Measurements from ENCODE around the gene RAP1GAP2.

The RAP1GAP2 gene

DNA sequence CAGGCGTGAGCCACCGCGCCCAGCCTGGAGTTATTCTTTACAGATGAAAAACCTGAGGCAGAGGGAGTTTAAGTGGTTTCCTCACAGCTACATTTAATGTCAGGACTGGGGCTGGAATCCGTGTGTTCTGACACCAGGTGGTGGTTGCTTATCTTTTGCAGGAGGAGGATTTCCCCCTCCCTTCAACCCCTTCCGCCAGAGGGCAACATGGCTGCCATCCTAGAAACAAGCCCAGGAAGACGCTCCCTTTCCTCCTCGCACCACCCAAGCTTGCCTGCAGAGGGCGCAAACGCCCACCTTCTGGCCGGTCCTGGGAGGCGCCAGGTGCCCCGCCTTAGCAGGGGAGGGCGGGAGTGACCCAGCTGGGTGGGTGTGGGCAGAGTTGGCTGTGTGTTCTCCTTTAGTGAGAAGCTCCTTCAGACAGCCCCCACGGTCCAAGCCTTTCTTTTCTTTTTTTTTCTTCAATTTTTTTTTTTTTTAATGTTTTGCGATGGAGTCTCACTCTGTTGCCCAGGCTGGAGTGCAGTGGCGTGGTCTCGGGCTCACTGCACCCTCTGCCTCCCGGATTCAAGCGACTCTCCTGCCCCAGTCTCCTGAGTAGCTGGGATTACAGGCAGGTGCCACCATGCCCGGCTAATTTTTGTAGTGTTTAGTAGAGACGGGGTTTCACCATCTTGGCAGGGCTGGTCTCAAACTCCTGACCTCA is 9.9 kb upstream of the RAP1GAP2 start:
- peak; percentile 73 for DNase-seq (ENCODE audit: low read depth)

GRCh38 chr17:2789700-2790099 is 6.5 kb upstream of the RAP1GAP2 start:
- DNase-seq (ENCODE audit: low read depth), result no peak

DNA sequence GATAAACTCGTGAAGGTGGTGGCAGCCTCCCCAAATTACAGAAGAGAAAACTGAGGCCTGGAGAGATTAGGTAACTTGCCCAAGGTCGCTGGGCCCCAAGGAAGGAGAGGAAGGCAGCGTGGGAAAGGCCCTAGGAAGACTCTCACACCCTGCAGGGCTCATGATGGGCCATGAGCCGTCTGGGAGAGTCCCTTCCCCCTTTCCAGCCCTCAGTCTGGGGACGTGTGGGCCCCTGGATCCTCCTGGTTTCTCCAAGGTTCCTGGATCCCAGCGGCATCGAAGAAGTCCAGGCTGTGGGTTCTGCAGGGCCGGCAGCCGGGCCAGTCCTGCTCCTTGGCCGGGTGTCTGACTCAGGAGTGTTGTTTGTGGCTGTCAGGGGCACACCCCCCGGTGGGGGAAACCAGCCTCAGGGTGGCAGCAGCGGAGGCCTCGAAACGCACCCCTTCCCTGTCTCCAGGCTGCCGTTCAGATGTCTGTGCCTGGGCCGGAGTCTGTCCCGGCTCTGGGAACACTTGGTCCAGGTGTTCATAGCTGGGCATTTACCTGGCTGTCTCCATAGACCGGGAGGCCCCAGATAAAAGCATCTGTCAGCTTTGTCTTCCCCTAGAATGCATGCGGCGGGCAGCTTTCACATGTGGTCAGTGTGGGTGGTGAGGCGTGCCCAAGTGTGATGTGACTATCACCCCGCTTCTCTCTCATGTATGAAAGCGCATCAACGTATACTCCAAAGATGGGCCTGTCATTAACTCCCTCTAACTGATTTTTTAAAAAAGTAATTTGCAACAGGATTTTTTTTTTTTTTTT is 3.7 kb upstream of the RAP1GAP2 start:
- peak; percentile 43 for DNase-seq (ENCODE audit: low read depth)

DNA sequence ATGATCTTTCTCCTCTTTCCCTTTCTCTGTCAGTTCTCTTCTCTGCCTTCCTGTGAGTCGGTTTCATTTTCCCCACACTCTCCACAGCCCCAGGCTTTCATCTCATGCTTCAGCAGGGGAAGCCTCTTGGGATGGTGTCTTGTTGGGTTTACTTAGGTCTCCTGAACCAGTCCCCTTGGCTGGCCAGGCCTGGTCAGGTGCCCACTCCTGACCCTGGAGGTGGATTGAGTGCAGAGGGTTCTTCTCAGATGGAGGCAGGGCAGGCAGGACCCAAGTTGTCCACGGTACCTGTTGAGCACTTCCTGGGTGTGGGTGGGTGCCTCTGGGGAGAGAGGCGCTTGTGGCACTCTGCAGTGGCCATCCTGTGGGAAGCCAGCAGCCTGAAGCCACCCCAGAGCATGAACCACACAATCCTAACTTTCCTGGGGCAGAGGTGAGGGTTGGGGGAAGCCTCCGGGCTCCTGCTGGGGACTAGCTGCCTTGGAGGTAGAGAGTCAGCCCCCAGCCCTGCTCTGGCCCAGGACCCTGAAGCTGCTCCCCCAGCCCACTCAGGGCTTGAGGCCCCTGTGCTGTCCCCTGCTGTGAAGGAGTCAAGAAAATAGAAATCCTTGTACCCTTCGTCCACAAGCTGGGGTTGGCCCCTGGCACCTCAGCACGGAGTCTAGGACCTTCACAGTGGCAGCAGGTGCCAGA is 2.0 kb upstream of the RAP1GAP2 start:
- no peak for DNase-seq (ENCODE audit: low read depth)

DNA sequence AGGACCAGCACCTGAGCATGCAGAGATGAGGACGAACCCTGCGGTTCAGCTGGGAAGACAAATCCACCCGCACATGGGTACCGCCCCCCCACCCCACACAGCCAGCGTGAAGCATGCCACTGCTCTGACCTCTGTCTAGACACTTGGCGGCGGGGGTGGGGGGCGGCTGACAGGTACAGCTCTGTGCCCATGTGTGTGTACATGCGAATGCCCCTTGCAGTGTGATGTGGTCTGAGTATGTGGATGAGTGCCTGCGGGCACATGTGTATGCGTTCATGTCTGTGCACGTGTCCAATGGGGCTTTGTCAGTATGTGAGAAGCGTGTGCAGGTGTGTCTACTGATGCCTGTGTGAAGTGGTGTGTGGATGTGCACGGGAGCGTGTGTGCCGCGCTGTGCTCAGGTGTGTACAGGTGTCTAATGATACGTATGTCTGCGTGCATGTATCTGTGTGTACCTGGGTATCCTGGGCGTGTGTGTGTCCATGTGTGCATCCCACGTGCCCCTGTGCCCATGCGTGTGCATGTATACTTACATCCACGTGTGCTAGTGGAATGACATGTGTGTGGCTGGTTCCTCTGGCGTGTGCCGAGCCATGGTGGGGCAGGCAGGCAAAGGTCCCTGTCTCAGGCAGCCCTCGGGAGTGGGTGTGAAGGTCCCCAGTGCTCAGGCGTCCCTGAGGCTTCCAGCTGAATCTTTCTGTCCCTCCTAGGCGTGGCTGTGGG is 636 bp upstream of the RAP1GAP2 start:
- DNase-seq (ENCODE audit: low read depth), result no peak

DNA sequence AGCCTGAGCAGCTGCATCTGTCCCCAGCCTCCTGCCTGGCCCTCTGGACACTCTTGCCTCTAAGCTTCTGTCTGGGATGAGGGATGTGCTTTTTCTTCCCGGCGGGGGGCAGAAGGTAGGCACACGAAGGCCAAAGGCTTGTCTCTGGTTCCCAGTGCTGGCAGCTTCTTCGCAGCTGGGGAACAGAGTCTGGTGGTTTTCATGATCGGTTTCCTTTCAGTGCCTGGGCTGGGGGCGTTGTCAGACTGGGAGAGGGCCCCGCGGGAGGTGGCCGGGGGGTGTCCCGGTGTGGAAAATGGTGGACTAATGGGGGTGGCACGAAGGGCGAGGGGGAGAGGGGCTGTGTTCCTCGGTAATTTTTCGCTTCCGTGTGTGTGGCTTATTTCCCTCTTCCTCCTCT is 988 bp downstream of the RAP1GAP2 start:
- no peak for DNase-seq (ENCODE audit: low read depth)

- DNase-seq (ENCODE audit: low read depth), result no peak
Observed at GRCh38 chr17:2797637-2798036, 1.4 kb downstream of the RAP1GAP2 start.

GRCh38 chr17:2798188-2798587 is 1.9 kb downstream of the RAP1GAP2 start:
- DNase-seq (ENCODE audit: low read depth), result no peak

DNA sequence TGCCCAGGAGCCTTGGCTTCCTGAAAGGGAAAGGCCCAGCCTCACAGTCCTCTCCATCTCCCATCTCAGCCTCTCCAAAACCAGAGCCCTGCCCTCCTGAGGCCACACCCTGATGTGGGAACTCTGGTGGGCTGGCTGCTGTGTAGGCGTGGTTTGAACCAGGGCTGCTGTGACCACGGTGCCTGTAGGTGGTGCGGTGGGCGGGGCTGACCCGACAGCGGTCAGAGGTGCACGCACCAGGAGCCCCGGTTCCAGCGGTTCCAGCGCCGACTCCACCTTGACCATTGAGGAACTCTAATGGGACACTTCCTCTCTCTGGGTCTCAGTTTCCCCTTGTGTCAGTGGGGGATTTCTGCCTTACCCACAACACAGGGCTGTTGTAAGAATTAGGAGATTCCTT is 2.4 kb downstream of the RAP1GAP2 start:
- no peak for DNase-seq (ENCODE audit: low read depth)

DNA sequence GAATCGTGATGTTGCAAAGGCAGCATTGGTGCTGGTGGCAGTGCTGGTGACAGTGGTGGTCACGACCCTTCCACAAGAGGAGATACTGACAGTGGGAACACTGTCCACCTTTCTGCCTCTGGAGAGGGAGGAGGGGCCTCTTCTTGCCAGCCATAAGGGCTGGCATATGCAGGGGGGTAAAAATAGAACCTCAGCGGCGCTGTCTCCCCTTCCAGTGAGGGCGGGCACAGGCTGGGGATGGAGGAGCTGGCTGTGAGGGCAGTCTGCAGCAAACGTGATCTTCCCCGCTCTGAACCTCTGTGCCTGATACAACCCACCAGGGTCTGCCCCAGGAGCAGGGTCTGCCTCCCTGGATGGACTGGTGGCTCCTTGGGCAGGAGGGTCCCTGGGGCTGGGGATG is 3.4 kb downstream of the RAP1GAP2 start:
- DNase-seq (ENCODE audit: low read depth), result no peak

DNA sequence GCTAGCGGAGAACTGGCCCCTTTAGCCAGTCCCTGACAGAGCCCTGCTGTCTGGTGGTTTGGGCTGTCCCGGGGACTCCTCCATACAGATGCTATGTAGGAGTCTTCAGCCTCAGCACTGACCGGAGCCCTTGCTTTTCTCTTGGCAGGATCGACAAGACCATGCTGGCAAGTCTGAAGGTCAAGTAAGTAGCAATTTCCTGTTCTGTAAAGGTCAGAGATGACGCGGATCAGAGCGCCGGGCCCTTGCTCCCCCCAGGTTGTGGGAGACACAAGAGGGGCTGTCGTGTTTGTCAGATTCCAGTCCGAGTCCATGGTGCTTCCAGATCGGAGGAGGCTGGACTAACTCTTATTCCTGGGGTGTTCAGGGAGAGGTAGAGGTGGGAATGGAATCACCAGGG is 4.1 kb downstream of the RAP1GAP2 start:
- no peak for DNase-seq (ENCODE audit: low read depth)

DNA sequence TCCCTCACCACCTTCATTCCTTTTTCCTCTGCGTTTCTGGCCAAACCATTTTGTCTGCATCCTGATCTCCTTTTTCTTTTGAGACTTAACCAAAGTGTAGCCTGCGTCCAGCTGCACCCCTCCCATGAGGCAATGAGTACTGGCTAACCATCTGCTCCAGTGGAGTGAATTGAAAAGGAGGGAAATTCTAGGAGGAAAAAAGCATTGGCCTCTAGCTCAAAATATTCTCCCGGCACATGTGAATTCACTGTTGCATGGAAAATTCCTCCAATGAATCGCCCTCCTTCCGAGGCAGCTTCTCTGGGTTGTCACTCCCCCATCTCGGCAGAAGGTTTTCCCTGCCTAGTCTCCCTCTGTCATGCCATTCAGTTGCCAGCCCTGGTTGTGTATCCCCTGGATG is 5.6 kb downstream of the RAP1GAP2 start:
- DNase-seq (ENCODE audit: low read depth), result no peak

DNA sequence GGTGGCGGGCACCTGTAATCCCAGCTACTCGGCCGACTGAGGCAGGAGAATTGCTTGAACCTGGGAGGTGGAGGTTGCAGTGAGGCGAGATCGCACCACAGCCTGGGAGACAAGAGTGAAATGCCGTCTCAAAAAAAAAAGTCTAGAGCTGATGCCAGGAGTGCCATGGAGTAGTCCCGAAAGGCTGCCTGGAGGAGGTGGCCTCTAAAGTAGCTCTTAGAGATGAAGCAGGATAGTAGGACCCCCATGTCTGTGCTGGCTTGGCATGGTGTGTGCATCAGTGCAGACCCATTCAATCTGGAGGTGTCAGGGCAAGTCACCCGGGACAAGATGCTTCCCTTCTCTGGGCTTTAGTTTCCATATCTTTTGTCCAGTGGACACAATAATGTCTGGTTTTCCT is 6.3 kb downstream of the RAP1GAP2 start:
- no peak for DNase-seq (ENCODE audit: low read depth)

DNA sequence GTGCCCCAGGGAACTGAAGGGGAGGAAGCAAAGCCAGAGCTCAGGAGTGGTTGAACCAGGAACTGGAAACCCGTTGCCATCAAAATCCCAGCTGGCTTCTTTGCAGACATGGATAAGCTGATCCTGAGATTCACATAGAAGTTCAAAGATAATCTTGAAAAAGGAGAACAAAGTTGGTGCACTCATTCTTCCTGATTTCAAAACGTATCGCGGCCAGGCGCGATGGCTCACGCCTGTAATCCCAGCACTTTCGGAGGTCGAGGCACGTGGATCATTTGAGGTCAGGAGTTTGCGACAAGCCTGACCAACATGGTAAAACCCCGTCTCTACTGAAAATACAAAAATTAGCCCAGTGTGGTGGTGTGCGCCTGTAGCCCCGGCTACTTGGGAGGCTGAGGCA is 7.1 kb downstream of the RAP1GAP2 start:
- no peak for DNase-seq (ENCODE audit: low read depth)

GRCh38 chr17:2803971-2804370 is 7.7 kb downstream of the RAP1GAP2 start:
- no peak for DNase-seq (ENCODE audit: low read depth)

DNA sequence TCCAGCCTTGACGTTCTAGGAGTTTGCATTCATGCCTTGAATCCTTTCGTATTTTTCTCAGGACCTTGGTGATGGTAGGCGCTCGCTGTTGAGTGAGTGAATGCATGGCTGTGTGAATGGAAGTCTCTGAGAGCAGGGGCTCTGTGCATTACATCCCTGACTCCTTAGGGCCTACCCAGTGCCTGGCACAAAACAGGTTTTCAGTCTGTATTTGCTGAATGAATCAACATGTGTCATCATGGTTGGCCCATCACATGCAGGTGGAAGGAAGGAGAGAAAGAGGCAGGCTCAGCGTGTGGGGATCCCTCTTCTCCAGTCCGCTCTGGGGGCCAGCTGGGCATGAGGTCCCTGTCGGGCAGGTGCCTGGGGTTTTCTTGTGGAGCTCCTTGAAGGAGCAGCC is 8.7 kb downstream of the RAP1GAP2 start:
- no peak for DNase-seq (ENCODE audit: low read depth)

DNA sequence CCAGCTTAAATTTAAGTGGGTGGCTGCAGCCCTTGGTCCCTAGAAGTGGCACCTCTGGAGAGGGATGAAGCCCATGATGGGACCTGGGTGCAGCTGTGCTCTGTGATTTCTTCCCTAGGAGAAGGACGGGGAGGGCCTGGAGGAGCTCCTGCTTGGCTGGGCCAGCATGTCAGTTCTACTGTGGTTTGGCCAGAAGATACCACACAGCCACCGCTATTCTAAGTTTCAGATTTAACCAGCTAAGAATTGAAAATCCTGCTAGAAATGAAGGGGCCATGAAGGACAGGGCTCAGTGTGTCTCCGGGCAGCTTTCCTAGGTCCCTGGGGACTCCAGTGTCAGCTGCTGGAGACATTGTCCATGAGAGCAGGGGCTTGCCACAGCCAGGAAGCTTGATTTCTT is 9.7 kb downstream of the RAP1GAP2 start:
- DNase-seq (ENCODE audit: low read depth), result no peak

GRCh38 chr17:2808367-2809335 is 12.4 kb downstream of the RAP1GAP2 start:
- no peak for DNase-seq (ENCODE audit: low read depth)

GRCh38 chr17:2809337-2809736 is 13.1 kb downstream of the RAP1GAP2 start:
- no peak for DNase-seq (ENCODE audit: low read depth)

DNA sequence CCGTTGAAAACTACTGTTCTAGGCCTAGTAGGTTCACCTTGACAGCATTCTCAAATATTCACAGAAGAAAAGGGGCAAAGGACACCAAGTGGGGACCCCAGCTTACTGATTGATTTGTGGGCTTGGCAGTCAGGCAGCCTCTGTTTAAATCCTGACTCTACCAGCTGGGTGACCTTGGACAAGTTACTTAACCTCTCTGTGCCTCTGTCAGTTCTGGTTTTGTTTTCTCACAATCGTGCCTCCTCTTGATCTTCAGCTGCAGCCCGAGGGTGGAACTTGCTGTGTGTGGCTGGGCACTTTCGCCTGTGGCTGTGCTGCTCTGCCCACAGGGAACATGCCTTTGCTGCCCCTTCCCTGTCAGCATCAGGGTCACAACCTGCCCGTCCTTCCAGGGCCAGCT is 17.8 kb downstream of the RAP1GAP2 start:
- DNase-seq (ENCODE audit: low read depth), result no peak

Data from stimulated activated CD8-positive, alpha-beta memory T cell treated with anti-CD3 and anti-CD28 coated beads, Interleukin-15, amount 100 ng/mL, for 24 hours (primary cell).